Neural cell (in vitro differentiated cells): Measurements from ENCODE around the gene ILRUN.

ENCODE experiments used
- EZH2 ChIP-seq: fragments of 200-600, 300-800 bp; shearing (Covaris generic), sonication (generic); IDR thresholded peaks from 2 replicates; pipeline ENCODE4 v1.6.1; 2014; ENCODE audit warnings: antibody characterized with exemption, low read length, borderline replicate concordance, mild to moderate bottlenecking; ENCODE audit not compliant: insufficient read depth, poor library complexity, severe bottlenecking
- POLR2AphosphoS5 ChIP-seq: IDR thresholded peaks from 2 replicates; pipeline ENCODE4 v1.6.1; 2012
- RAD21 ChIP-seq: fragments of 450-650 bp; conservative IDR thresholded peaks from 2 replicates; pipeline ENCODE4 v1.6.1; 2014; ENCODE audit warnings: antibody characterized with exemption, mild to moderate bottlenecking, moderate library complexity
- TAF1 ChIP-seq: IDR thresholded peaks from 2 replicates; pipeline ENCODE4 v1.6.1; 2012; ENCODE audit warnings: low read depth
- TF ChIP-seq, protein P1 (sequence below): fragments of 450-650 bp; IDR thresholded peaks from 2 replicates; pipeline ENCODE4 v1.5.1; 2014; ENCODE audit warnings: antibody characterized with exemption, mild to moderate bottlenecking, moderate library complexity; ENCODE audit not compliant: poor library complexity, severe bottlenecking
- TF ChIP-seq, protein P2 (sequence below): IDR thresholded peaks from 2 replicates; pipeline ENCODE4 v1.6.1; 2012; ENCODE audit warnings: borderline replicate concordance

DNA sequence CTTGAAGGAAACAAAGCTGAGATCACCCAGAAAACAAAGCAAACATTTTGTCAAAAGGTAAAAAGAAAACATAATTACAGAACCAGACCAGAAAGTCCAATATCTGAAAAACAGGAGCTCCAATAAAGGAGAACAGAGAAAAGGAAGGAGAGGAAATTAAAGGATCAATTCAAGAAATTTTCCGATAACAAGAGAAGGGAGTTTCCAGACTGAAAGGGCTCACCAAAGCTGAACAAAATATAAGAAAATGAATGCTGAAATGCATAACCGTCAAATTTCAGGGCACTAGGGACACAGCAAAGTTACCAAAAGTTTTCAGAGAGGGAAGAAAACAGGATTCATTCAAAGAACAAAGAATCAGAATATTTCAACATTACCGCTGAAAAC, 23.9 kb downstream of the ILRUN start:
- TF ChIP-seq EZH2 (no peak), POLR2AphosphoS5 (no peak), TAF1 (no peak), RAD21 (no peak)
- TF ChIP-seq, protein P1, sequence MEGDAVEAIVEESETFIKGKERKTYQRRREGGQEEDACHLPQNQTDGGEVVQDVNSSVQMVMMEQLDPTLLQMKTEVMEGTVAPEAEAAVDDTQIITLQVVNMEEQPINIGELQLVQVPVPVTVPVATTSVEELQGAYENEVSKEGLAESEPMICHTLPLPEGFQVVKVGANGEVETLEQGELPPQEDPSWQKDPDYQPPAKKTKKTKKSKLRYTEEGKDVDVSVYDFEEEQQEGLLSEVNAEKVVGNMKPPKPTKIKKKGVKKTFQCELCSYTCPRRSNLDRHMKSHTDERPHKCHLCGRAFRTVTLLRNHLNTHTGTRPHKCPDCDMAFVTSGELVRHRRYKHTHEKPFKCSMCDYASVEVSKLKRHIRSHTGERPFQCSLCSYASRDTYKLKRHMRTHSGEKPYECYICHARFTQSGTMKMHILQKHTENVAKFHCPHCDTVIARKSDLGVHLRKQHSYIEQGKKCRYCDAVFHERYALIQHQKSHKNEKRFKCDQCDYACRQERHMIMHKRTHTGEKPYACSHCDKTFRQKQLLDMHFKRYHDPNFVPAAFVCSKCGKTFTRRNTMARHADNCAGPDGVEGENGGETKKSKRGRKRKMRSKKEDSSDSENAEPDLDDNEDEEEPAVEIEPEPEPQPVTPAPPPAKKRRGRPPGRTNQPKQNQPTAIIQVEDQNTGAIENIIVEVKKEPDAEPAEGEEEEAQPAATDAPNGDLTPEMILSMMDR: no peak
- TF ChIP-seq, protein P2, sequence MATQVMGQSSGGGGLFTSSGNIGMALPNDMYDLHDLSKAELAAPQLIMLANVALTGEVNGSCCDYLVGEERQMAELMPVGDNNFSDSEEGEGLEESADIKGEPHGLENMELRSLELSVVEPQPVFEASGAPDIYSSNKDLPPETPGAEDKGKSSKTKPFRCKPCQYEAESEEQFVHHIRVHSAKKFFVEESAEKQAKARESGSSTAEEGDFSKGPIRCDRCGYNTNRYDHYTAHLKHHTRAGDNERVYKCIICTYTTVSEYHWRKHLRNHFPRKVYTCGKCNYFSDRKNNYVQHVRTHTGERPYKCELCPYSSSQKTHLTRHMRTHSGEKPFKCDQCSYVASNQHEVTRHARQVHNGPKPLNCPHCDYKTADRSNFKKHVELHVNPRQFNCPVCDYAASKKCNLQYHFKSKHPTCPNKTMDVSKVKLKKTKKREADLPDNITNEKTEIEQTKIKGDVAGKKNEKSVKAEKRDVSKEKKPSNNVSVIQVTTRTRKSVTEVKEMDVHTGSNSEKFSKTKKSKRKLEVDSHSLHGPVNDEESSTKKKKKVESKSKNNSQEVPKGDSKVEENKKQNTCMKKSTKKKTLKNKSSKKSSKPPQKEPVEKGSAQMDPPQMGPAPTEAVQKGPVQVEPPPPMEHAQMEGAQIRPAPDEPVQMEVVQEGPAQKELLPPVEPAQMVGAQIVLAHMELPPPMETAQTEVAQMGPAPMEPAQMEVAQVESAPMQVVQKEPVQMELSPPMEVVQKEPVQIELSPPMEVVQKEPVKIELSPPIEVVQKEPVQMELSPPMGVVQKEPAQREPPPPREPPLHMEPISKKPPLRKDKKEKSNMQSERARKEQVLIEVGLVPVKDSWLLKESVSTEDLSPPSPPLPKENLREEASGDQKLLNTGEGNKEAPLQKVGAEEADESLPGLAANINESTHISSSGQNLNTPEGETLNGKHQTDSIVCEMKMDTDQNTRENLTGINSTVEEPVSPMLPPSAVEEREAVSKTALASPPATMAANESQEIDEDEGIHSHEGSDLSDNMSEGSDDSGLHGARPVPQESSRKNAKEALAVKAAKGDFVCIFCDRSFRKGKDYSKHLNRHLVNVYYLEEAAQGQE: no peak
